Activated naive CD8-positive, alpha-beta T cell treated with anti-CD3 and anti-CD28 coated beads, Interleukin-2, amount 50 U/mL, for 24 hours (primary cell): ENCODE measurements around the gene STPG3.
A peak's percentile ranks its signal among the peaks of the same experiment; 100 is the strongest.

Experiments
- ATAC-seq: fragments of 150-1000 bp; cut with Tn5 transposase; one replicate; pipeline ENCODE4 v1.10.0; 2021
- DNase-seq: peaks from one replicate; pipeline ENCODE4 v3.0.0; 2021
- H3K27ac Mint-ChIP-seq: one replicate; pipeline ENCODE4 v1.8.0; 2021; ENCODE audit warnings: mild to moderate bottlenecking, mixed read lengths
- H3K27me3 Mint-ChIP-seq: one replicate; pipeline ENCODE4 v1.8.0; 2021; ENCODE audit warnings: mixed read lengths
- H3K36me3 Mint-ChIP-seq: one replicate; pipeline ENCODE4 v1.8.0; 2021; ENCODE audit warnings: low read depth, mixed read lengths
- H3K4me1 Mint-ChIP-seq: one replicate; pipeline ENCODE4 v1.8.0; 2021; ENCODE audit warnings: mixed read lengths
- H3K4me3 Mint-ChIP-seq: one replicate; pipeline ENCODE4 v1.8.0; 2021; ENCODE audit warnings: mild to moderate bottlenecking, moderate library complexity, mixed read lengths
- H3K9me3 Mint-ChIP-seq: one replicate; pipeline ENCODE4 v1.8.0; 2021; ENCODE audit warnings: mixed read lengths

The STPG3 gene

GRCh38 chr9:137298401-137299202 lies 47.5 kb downstream of the STPG3 start:
- ATAC-seq, result no peak
- Mint-ChIP-seq H3K27ac (no peak overlapping the region), H3K4me1 (peaks cover 23% of the 10 kb centered on the region), H3K4me3 (no peak overlapping the region), H3K36me3 (peaks cover 2% of the 10 kb centered on the region), H3K27me3 (peaks cover 39% of the 10 kb centered on the region), H3K9me3 (no peaks in the 10 kb centered on the region)
- DNase-seq, result no peak

GRCh38 chr9:137299203-137299565 lies 48.1 kb downstream of the STPG3 start:
- H3K4me1 Mint-ChIP-seq, result peaks cover 23% of the 10 kb centered on the region
- no peak overlapping the region for H3K27ac Mint-ChIP-seq
- no peak for ATAC-seq
- peaks cover 2% of the 10 kb centered on the region for H3K36me3 Mint-ChIP-seq
- H3K4me3 Mint-ChIP-seq, result no peak overlapping the region
- DNase-seq, result no peak
- H3K27me3 Mint-ChIP-seq, result peaks cover 33% of the 10 kb centered on the region
- H3K9me3 Mint-ChIP-seq, result no peaks in the 10 kb centered on the region

GRCh38 chr9:137299938-137300337 lies 48.9 kb downstream of the STPG3 start:
- H3K27me3 Mint-ChIP-seq, result peaks cover 27% of the 10 kb centered on the region
- H3K4me3 Mint-ChIP-seq, result peak overlapping the region; percentile 9
- no peak for ATAC-seq
- peaks cover 2% of the 10 kb centered on the region for H3K36me3 Mint-ChIP-seq
- H3K9me3 Mint-ChIP-seq, result no peaks in the 10 kb centered on the region
- DNase-seq, result no peak
- H3K4me1 Mint-ChIP-seq, result peaks cover 21% of the 10 kb centered on the region
- no peak overlapping the region for H3K27ac Mint-ChIP-seq

GRCh38 chr9:137300567-137301080 lies 49.5 kb downstream of the STPG3 start:
- no peaks in the 10 kb centered on the region for H3K9me3 Mint-ChIP-seq
- H3K27me3 Mint-ChIP-seq, result peaks cover 26% of the 10 kb centered on the region
- peak overlapping the region; percentile 79 for H3K27ac Mint-ChIP-seq
- H3K4me3 Mint-ChIP-seq, result peak overlapping the region; percentile 79
- peaks cover 27% of the 10 kb centered on the region for H3K4me1 Mint-ChIP-seq
- H3K36me3 Mint-ChIP-seq, result peaks cover 2% of the 10 kb centered on the region
- ATAC-seq (no peak), DNase-seq (no peak)

GRCh38 chr9:137301081-137301947 lies 50.2 kb downstream of the STPG3 start:
- Mint-ChIP-seq H3K4me1 (peaks cover 28% of the 10 kb centered on the region), H3K4me3 (peak overlapping the region; percentile 79), H3K36me3 (peaks cover 2% of the 10 kb centered on the region), H3K27ac (peak overlapping the region; percentile 79), H3K27me3 (peaks cover 25% of the 10 kb centered on the region), H3K9me3 (no peaks in the 10 kb centered on the region)
- peak; percentile 3 for ATAC-seq
- no peak for DNase-seq

GRCh38 chr9:137302118-137302448 lies 51.0 kb downstream of the STPG3 start, which contains the start of gene NRARP:
Gene NRARP, minus strand, starts transcription at chr9:137302271. Its CDS starts 343 bp downstream, at chr9:137301928.
- peak; percentile 58 for ATAC-seq
- peaks cover 24% of the 10 kb centered on the region for H3K4me1 Mint-ChIP-seq
- peak within 1 kb of the TSS; percentile 79 for H3K4me3 Mint-ChIP-seq
- peaks cover 2% of the 10 kb centered on the region for H3K36me3 Mint-ChIP-seq
- H3K9me3 Mint-ChIP-seq, result no peaks in the 10 kb centered on the region
- peak; percentile 93 for DNase-seq
- peaks cover 18% of the 10 kb centered on the region for H3K27me3 Mint-ChIP-seq
- H3K27ac Mint-ChIP-seq, result peak within 1 kb of the TSS; percentile 35

- peaks cover 2% of the 10 kb centered on the region for H3K36me3 Mint-ChIP-seq
- ATAC-seq, result peak; percentile 31
- H3K4me3 Mint-ChIP-seq, result no peak overlapping the region
- peaks cover 17% of the 10 kb centered on the region for H3K27me3 Mint-ChIP-seq
- no peak for DNase-seq
- H3K9me3 Mint-ChIP-seq, result no peaks in the 10 kb centered on the region
- H3K4me1 Mint-ChIP-seq, result peaks cover 23% of the 10 kb centered on the region
- H3K27ac Mint-ChIP-seq, result no peak overlapping the region
These were observed 51.5 kb downstream of the STPG3 start for GRCh38 chr9:137302449-137303150.
